PFSK-1 (cell line): ENCODE results near the gene PHACTR2.

Experiments used
- POLR2AphosphoS5 ChIP-seq: IDR thresholded peaks from 2 replicates; pipeline ENCODE4 v1.6.1; 2012; ENCODE audit warnings: low read depth, mild to moderate bottlenecking, control low read depth, low read length, moderate library complexity
- TAF1 ChIP-seq: IDR thresholded peaks from 2 replicates; pipeline ENCODE4 v1.6.1; 2012; ENCODE audit warnings: low read length, control low read depth, borderline replicate concordance; ENCODE audit not compliant: insufficient read depth

GRCh38 chr6:143823548-143823947, 145.8 kb downstream of the PHACTR2 start:
- no peak for TF ChIP-seq TAF1
- TF ChIP-seq POLR2AphosphoS5: no peak
